Endothelial cell of umbilical vein (primary cell): ENCODE measurements around the gene SGSM2. TPM values are rescaled to one million over a fixed set of nuclear protein-coding genes. Genes with fewer than 3 reads are reported as not detected.

Experiments used
- BruUV-seq: library from RNA; stranded (reverse); fragments of 400-500 nt; replicated peaks from 2 replicates; lab custom pipeline; 2021; lab: Mats Ljungman, UMichigan
- CTCF ChIA-PET: fragments of 300-600, 350-600 bp; sonication (Branson Sonifier 250); formaldehyde crosslinking; loops from one replicate; lab custom pipeline; 2021; ENCODE audit warnings: antibody characterized with exemption, inconsistent platforms; lab: Charles Lee
- POLR2A ChIA-PET: fragments of 300-600, 350-600 bp; sonication (Branson Sonifier 250); formaldehyde crosslinking; loops from one replicate; lab custom pipeline; 2021; ENCODE audit warnings: antibody characterized with exemption, inconsistent platforms; lab: Charles Lee
- DNase-seq: peaks from one replicate; pipeline ENCODE4 v3.0.0-alpha.2; 2011; ENCODE audit warnings: low read depth, low spot score
- FAIRE-seq: peaks from 2 replicates; lab custom pipeline; 2011; peaks lifted over from hg19 to GRCh38; lab: Jason Lieb, UNC
- H2AFZ ChIP-seq: 2 replicates; pipeline ENCODE4 v1.6.0; 2012; ENCODE audit warnings: low read depth, low read length, control low read depth, inconsistent platforms
- H3K27ac ChIP-seq: 2 replicates; pipeline ENCODE4 v1.5.1; 2011; ENCODE audit warnings: low read depth, mild to moderate bottlenecking, control low read depth, low read length, moderate library complexity; ENCODE audit not compliant: insufficient read depth
- H3K27me3 ChIP-seq, 2 experiments: 2 replicates each; pipeline versions ENCODE4 v1.6.0 to v1.6.1; 2011; ENCODE audit warnings: low read length in 2 of 2, mixed read lengths in 1 of 2; ENCODE audit not compliant: control insufficient read depth in 2 of 2, insufficient read depth in 2 of 2
- H3K36me3 ChIP-seq, 2 experiments: 2 replicates in 1 of 2; 3 replicates in 1 of 2; pipeline ENCODE4 v1.5.1; 2011; ENCODE audit warnings: low read length in 2 of 2, mild to moderate bottlenecking in 1 of 2, moderate library complexity in 1 of 2; ENCODE audit not compliant: control insufficient read depth in 2 of 2, insufficient read depth in 2 of 2; ENCODE audit errors: extremely low read depth in 1 of 2
- H3K4me1 ChIP-seq: 3 replicates; pipeline ENCODE4 v1.5.1; 2011; ENCODE audit warnings: mild to moderate bottlenecking, low read length; ENCODE audit not compliant: control insufficient read depth, insufficient read depth; ENCODE audit errors: extremely low read depth
- H3K4me2 ChIP-seq: 2 replicates; pipeline ENCODE4 v1.6.1; 2011; ENCODE audit warnings: low read length, control low read depth, mixed read lengths; ENCODE audit not compliant: insufficient read depth
- H3K4me3 ChIP-seq, 3 experiments: fragments of 200-600 bp in 1 of 3; sonication (generic), shearing (Covaris generic) in 1 of 3; replicated peaks in 1 of 3; 2 replicates each; pipeline ENCODE4 v1.5.1; 2011 to 2016; ENCODE audit warnings: control low read depth in 3 of 3, low read length in 3 of 3, mild to moderate bottlenecking in 2 of 3, inconsistent platforms in 1 of 3, low read depth in 1 of 3, moderate library complexity in 1 of 3; ENCODE audit not compliant: insufficient read depth in 1 of 3
- H3K79me2 ChIP-seq: 2 replicates; pipeline ENCODE4 v1.6.0; 2012; ENCODE audit warnings: low read length, inconsistent platforms; ENCODE audit not compliant: control insufficient read depth, insufficient read depth
- H3K9ac ChIP-seq: replicated peaks from 2 replicates; pipeline ENCODE3; 2011; ENCODE audit warnings: low read length, control low read depth; ENCODE audit not compliant: insufficient read depth; ENCODE audit errors: extremely low read depth
- H3K9me1 ChIP-seq: replicated peaks from 3 replicates; pipeline ENCODE4 v1.6.0; 2011; ENCODE audit warnings: mild to moderate bottlenecking, low read length; ENCODE audit not compliant: control insufficient read depth, insufficient read depth; ENCODE audit errors: extremely low read depth
- H3K9me3 ChIP-seq: replicated peaks from 2 replicates; pipeline ENCODE4 v1.5.1; 2012; ENCODE audit warnings: low read length, inconsistent platforms; ENCODE audit not compliant: control insufficient read depth, insufficient read depth
- H4K20me1 ChIP-seq: replicated peaks from 2 replicates; pipeline ENCODE3; 2011; ENCODE audit warnings: mild to moderate bottlenecking, low read length; ENCODE audit not compliant: control insufficient read depth, insufficient read depth; ENCODE audit errors: extremely low read depth
- EZH2 ChIP-seq: IDR thresholded peaks from 2 replicates; pipeline ENCODE4 v1.6.1; 2012; ENCODE audit warnings: borderline replicate concordance, low read depth, mild to moderate bottlenecking, moderate library complexity, low read length, inconsistent platforms; ENCODE audit not compliant: severe bottlenecking
- FOS ChIP-seq: IDR thresholded peaks from 2 replicates; pipeline ENCODE4 v1.6.1; 2011; ENCODE audit warnings: mild to moderate bottlenecking, low read length, moderate library complexity, borderline replicate concordance; ENCODE audit not compliant: insufficient read depth
- GATA2 ChIP-seq: IDR thresholded peaks from 2 replicates; pipeline ENCODE4 v1.7.0; 2011; ENCODE audit warnings: low read depth, mild to moderate bottlenecking, moderate library complexity, mixed read lengths, low read length; ENCODE audit not compliant: insufficient read length, insufficient read depth
- JUN ChIP-seq: IDR thresholded peaks from 2 replicates; pipeline ENCODE4 v1.6.1; 2011; ENCODE audit warnings: borderline replicate concordance, low read depth; ENCODE audit not compliant: insufficient read length, insufficient read depth
- MYC ChIP-seq: IDR thresholded peaks from one replicate; pipeline ENCODE4 v1.6.1; 2011; ENCODE audit warnings: mild to moderate bottlenecking, low read depth, low read length
- POLR2A ChIP-seq: IDR thresholded peaks from 2 replicates; pipeline ENCODE4 v1.6.1; 2012; ENCODE audit warnings: low read depth, mild to moderate bottlenecking, control low read depth, low read length
- POLR2AphosphoS5 ChIP-seq: IDR thresholded peaks from 2 replicates; pipeline ENCODE4 v1.6.1; 2012; ENCODE audit warnings: low read depth, mild to moderate bottlenecking, control low read depth, low read length, moderate library complexity; ENCODE audit not compliant: insufficient read depth
- dilution Hi-C: fragments of 300-500 bp; cut with MboI; formaldehyde crosslinking; loops from one replicate; pipeline ENCODE4 v1.15.0; 2019; ENCODE audit warnings: low sequenced_read_pairs; ENCODE audit not compliant: extremely low pct_ligation_motif_present
- intact Hi-C: fragments of 100-400 bp; cut with micrococcal nuclease; formaldehyde crosslinking; loops from one replicate; pipeline ENCODE4 v1.10.0; 2022
- polyA plus RNA-seq, 4 experiments: library from polyadenylated mRNA; depleted of rRNA in 3 of 4; stranded (reverse) in 3 of 4; unstranded in 1 of 4; fragments of >200 nt; gene quantifications; 2 replicates each; pipeline versions ENCODE4 v1.2.1 to v1.2.3, GENCODE V29; 2011 to 2012; ENCODE audit warnings: missing spikeins in 1 of 4
- total RNA-seq: library from RNA; stranded (reverse); gene quantifications from 2 replicates; pipeline ENCODE4 v1.2.3, GENCODE V29; 2021
- TF ChIP-seq, protein P1 (sequence below): IDR thresholded peaks from 2 replicates; pipeline ENCODE4 v1.6.1; 2011; ENCODE audit not compliant: insufficient read depth, insufficient read length
- TF ChIP-seq, protein P2 (sequence below), 2 donors: IDR thresholded peaks; 1 replicate in 1 of 2; 2 replicates in 1 of 2; pipeline ENCODE4 v1.5.1; 2011; ENCODE audit warnings: low read length in 2 of 2, mild to moderate bottlenecking in 2 of 2, moderate library complexity in 2 of 2, control low read depth in 1 of 2, inconsistent platforms in 1 of 2, low read depth in 1 of 2; ENCODE audit not compliant: insufficient read depth in 1 of 2; ENCODE audit errors: extremely low read depth in 1 of 2

The SGSM2 gene
- total and polyA plus RNA-seq, 2 donors (not counting 3 experiments of a cell fraction or from before 2014, with no cell fraction given), result 61.6 to 94.5 TPM

DNA sequence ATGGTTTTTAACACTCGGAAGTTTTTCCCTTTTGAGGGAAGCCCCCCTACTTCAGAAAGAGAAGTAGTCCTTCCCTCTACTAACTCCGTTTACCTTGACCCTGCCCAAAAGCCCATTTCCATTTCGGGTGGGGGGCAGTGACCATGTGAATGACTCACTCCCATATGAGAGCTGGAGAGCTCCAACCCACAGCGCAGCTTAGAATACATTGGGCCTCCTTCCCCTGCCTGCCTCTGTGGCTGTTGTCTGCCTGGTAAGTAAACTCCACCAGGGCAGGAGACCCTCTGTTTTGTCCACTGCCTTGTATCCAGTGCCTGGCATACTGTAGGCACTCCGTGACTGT lies 985 bp downstream of the SGSM2 start:
- Histone ChIP-seq H2AFZ (peak overlapping the region; percentile 55), H3K9me1 (no peaks in the 10 kb centered on the region), H3K36me3 (peaks cover 8 to 9% of the 10 kb centered on the region in 2 experiments), H3K4me3 (peak overlapping the region; percentile 36 to 72 (median 50)), H3K4me1 (peaks cover 16% of the 10 kb centered on the region), H3K9ac (peak overlapping the region; percentile 67), H3K4me2 (peak overlapping the region; percentile 28), H3K27ac (no peak overlapping the region), H3K27me3 (no peaks in the 10 kb centered on the region), H3K79me2 (peaks cover 30% of the 10 kb centered on the region), H4K20me1 (no peaks in the 10 kb centered on the region), H3K9me3 (no peaks in the 10 kb centered on the region)
- FAIRE-seq, result no peak
- DNase-seq, result peak; percentile 33
- CTCF ChIA-PET, result interaction anchor here (0.6 to 5.4 kb wide), 4 partner anchors 8 to 283 kb away, joined by 3 to 42 read pairs (median 3); no protein-coding TSS in a partner anchor
- TF ChIP-seq FOS (peak; percentile 24), JUN (no peak)
- dilution Hi-C loops (no loop called here), intact Hi-C loops (loop anchor here (5.0 to 10.0 kb wide), 3 partner anchors 64 to 623 kb away; partner anchors contain the start of genes MNT and TLCD2)
- TSS peak; percentile 5 for BruUV-seq
- POLR2A ChIA-PET, result no interaction called here

DNA sequence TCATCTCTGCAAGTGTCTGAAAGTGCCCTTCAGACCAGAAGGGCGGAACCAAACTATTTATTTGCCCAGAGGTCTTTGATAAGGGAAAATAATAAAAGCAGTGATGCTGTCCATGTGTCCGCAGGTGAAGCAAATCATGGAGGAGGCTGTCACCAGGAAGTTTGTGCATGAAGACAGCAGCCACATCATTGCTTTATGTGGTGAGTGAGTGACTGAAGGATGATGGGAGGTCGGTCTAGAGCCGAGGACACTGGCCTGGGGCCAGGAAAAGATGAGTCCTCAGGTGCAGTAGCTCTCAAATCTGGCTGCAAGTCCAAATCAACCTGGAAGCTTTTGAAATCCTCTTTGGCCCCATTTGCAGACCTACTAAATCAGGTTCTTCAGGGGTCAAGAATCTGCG lies 6.1 kb downstream of the SGSM2 start:
- no peak for DNase-seq
- no peak for FAIRE-seq

More for the DNA sequence above, 6.1 kb downstream of the SGSM2 start:
- BruUV-seq, result no TSS peak
- TF ChIP-seq GATA2 (no peak), EZH2 (no peak), POLR2AphosphoS5 (no peak), MYC (no peak), POLR2A (no peak), JUN (no peak), FOS (no peak)
- TF ChIP-seq, protein P1, sequence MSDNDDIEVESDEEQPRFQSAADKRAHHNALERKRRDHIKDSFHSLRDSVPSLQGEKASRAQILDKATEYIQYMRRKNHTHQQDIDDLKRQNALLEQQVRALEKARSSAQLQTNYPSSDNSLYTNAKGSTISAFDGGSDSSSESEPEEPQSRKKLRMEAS, result no peak
- TF ChIP-seq, protein P2, sequence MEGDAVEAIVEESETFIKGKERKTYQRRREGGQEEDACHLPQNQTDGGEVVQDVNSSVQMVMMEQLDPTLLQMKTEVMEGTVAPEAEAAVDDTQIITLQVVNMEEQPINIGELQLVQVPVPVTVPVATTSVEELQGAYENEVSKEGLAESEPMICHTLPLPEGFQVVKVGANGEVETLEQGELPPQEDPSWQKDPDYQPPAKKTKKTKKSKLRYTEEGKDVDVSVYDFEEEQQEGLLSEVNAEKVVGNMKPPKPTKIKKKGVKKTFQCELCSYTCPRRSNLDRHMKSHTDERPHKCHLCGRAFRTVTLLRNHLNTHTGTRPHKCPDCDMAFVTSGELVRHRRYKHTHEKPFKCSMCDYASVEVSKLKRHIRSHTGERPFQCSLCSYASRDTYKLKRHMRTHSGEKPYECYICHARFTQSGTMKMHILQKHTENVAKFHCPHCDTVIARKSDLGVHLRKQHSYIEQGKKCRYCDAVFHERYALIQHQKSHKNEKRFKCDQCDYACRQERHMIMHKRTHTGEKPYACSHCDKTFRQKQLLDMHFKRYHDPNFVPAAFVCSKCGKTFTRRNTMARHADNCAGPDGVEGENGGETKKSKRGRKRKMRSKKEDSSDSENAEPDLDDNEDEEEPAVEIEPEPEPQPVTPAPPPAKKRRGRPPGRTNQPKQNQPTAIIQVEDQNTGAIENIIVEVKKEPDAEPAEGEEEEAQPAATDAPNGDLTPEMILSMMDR (IDR thresholded peaks at IDR 0.05; ENCODE audit: extremely low read depth in 1 of 2, insufficient read depth in 1 of 2, low read depth in 1 of 2, low read length in 2 of 2), result no peak
- no peak overlapping the region for H3K4me3 ChIP-seq
- intact Hi-C loops (no loop called here), dilution Hi-C loops (no loop called here)
- H3K9me1 ChIP-seq, result no peaks in the 10 kb centered on the region
- POLR2A ChIA-PET, result no interaction called here
- H2AFZ ChIP-seq, result no peak overlapping the region
- H3K4me1 ChIP-seq, result no peaks in the 10 kb centered on the region
- no peak overlapping the region for H3K4me2 ChIP-seq
- H3K9ac ChIP-seq, result no peak overlapping the region
- H3K27me3 ChIP-seq, result no peaks in the 10 kb centered on the region
- no peaks in the 10 kb centered on the region for H4K20me1 ChIP-seq
- no peaks in the 10 kb centered on the region for H3K9me3 ChIP-seq
- CTCF ChIA-PET, result interaction anchor here (1.2 to 1.7 kb wide), 2 partner anchors 9 to 17 kb away, joined by 3 to 4 read pairs; no protein-coding TSS in a partner anchor
- H3K27ac ChIP-seq, result no peak overlapping the region
- peaks cover 0 to 9% of the 10 kb centered on the region in 2 experiments for H3K36me3 ChIP-seq
- peaks cover under 1% of the 10 kb centered on the region for H3K79me2 ChIP-seq
